IMR-90 (cell line): ENCODE results near the gene FRMD3. TPM values are rescaled to one million over a fixed set of nuclear protein-coding genes. Genes with fewer than 3 reads are reported as not detected.

Experiments
- ATAC-seq: fragments of 200-7000 bp; cut with Tn5 transposase; 2 replicates; pipeline ENCODE4 v1.9.1; 2020; ENCODE audit warnings: low read depth, mild to moderate bottlenecking, moderate library complexity
- BruUV-seq: library from RNA; stranded (reverse); fragments of 400-500 nt; replicated peaks from 2 replicates; lab custom pipeline; 2021; lab: Mats Ljungman, UMichigan
- CTCF ChIA-PET: fragments of 300-600 bp; formaldehyde crosslinking; extraction: SDS; loops from one replicate; lab custom pipeline; 2021; ENCODE audit warnings: antibody characterized with exemption; lab: Yijun Ruan, JAX
- POLR2A ChIA-PET: fragments of 300-600 bp; sonication (Branson Sonifier 250); formaldehyde crosslinking; loops from one replicate; lab custom pipeline; 2022; ENCODE audit warnings: antibody characterized with exemption; ENCODE audit not compliant: unreplicated experiment; lab: Charles Lee
- DNase-seq: peaks from one replicate; pipeline ENCODE4 v3.0.0; 2013
- H2AFZ ChIP-seq: replicated peaks from 2 replicates; pipeline ENCODE3; 2013; ENCODE audit warnings: low read length, mild to moderate bottlenecking; ENCODE audit not compliant: poor library complexity
- H2AK5ac ChIP-seq: 2 replicates; pipeline ENCODE4 v1.6.1; 2013; ENCODE audit warnings: low read depth, low read length, inconsistent platforms
- H2AK9ac ChIP-seq: replicated peaks from 2 replicates; pipeline ENCODE3; 2013; ENCODE audit warnings: mild to moderate bottlenecking, low read depth, low read length, moderate library complexity; ENCODE audit not compliant: poor library complexity
- H2BK120ac ChIP-seq: 2 replicates; pipeline ENCODE4 v1.6.1; 2013; ENCODE audit warnings: low read depth, low read length, inconsistent platforms
- H2BK15ac ChIP-seq: 3 replicates; pipeline ENCODE4 v1.6.1; 2013; ENCODE audit warnings: low read depth, low read length, inconsistent platforms
- H2BK20ac ChIP-seq: 2 replicates; pipeline ENCODE4 v1.6.1; 2013; ENCODE audit warnings: low read depth, mild to moderate bottlenecking, inconsistent platforms, low read length, moderate library complexity
- H2BK5ac ChIP-seq: 2 replicates; pipeline ENCODE4 v1.6.1; 2013; ENCODE audit warnings: mild to moderate bottlenecking, low read depth, low read length, inconsistent platforms; ENCODE audit not compliant: poor library complexity, severe bottlenecking
- H3K14ac ChIP-seq: replicated peaks from 2 replicates; pipeline ENCODE4 v1.6.1; 2013; ENCODE audit warnings: low read depth, low read length, inconsistent platforms
- H3K18ac ChIP-seq: 2 replicates; pipeline ENCODE4 v1.6.1; 2013; ENCODE audit warnings: low read depth, low read length, control low read depth
- H3K23ac ChIP-seq: 2 replicates; pipeline ENCODE4 v1.6.1; 2013; ENCODE audit warnings: low read depth, low read length, inconsistent platforms
- H3K27ac ChIP-seq: 2 replicates; pipeline ENCODE4 v1.5.1; 2013; ENCODE audit warnings: mild to moderate bottlenecking, control low read depth, low read length; ENCODE audit not compliant: insufficient read depth
- H3K27me3 ChIP-seq: 2 replicates; pipeline ENCODE4 v1.6.1; 2013; ENCODE audit warnings: low read length; ENCODE audit not compliant: control insufficient read depth, insufficient read depth
- H3K36me3 ChIP-seq: 2 replicates; pipeline ENCODE4 v1.6.1; 2013; ENCODE audit warnings: low read length, mixed read lengths; ENCODE audit not compliant: control insufficient read depth, insufficient read depth
- H3K4ac ChIP-seq: 2 replicates; pipeline ENCODE4 v1.6.1; 2013; ENCODE audit warnings: low read depth, low read length, inconsistent platforms
- H3K4me1 ChIP-seq: 2 replicates; pipeline ENCODE4 v1.6.1; 2013; ENCODE audit warnings: low read length, mixed read lengths; ENCODE audit not compliant: control insufficient read depth, insufficient read depth
- H3K4me2 ChIP-seq: 2 replicates; pipeline ENCODE4 v1.6.1; 2013; ENCODE audit warnings: low read depth, mild to moderate bottlenecking, control low read depth, low read length, moderate library complexity
- H3K4me3 ChIP-seq: 2 replicates; pipeline ENCODE4 v1.5.1; 2013; ENCODE audit warnings: low read depth, mild to moderate bottlenecking, control low read depth, low read length, moderate library complexity; ENCODE audit not compliant: insufficient read depth
- H3K56ac ChIP-seq: 2 replicates; pipeline ENCODE4 v1.6.1; 2013; ENCODE audit warnings: low read length, inconsistent platforms; ENCODE audit not compliant: insufficient read depth; ENCODE audit errors: extremely low read depth
- H3K79me1 ChIP-seq, 2 experiments: 2 replicates each; pipeline ENCODE4 v1.6.1; 2013; ENCODE audit warnings: low read length in 2 of 2, inconsistent platforms in 1 of 2, low read depth in 1 of 2
- H3K9ac ChIP-seq: 2 replicates; pipeline ENCODE4 v1.6.1; 2013; ENCODE audit warnings: low read depth, low read length, control low read depth
- H3K9me1 ChIP-seq: 2 replicates; pipeline ENCODE4 v1.6.1; 2013; ENCODE audit warnings: low read length, inconsistent platforms; ENCODE audit not compliant: insufficient read depth
- H3K9me3 ChIP-seq: 2 replicates; pipeline ENCODE4 v1.6.1; 2013; ENCODE audit warnings: low read length; ENCODE audit not compliant: control insufficient read depth, insufficient read depth
- H4K20me1 ChIP-seq: 2 replicates; pipeline ENCODE4 v1.6.1; 2013; ENCODE audit warnings: low read length, inconsistent platforms; ENCODE audit not compliant: insufficient read depth
- H4K5ac ChIP-seq: 2 replicates; pipeline ENCODE4 v1.6.1; 2013; ENCODE audit warnings: mild to moderate bottlenecking, low read depth, low read length, control low read depth
- H4K8ac ChIP-seq, 2 experiments: 2 replicates each; pipeline ENCODE4 v1.6.1; 2013; ENCODE audit warnings: low read depth in 2 of 2, low read length in 2 of 2, control low read depth in 1 of 2, inconsistent platforms in 1 of 2
- H4K91ac ChIP-seq: 2 replicates; pipeline ENCODE4 v1.6.1; 2013; ENCODE audit warnings: low read depth, low read length, inconsistent platforms; ENCODE audit not compliant: insufficient read depth
- BHLHE40 ChIP-seq: fragments of 150-350 bp; IDR thresholded peaks from 2 replicates; pipeline ENCODE4 v1.6.1; 2016; ENCODE audit warnings: mild to moderate bottlenecking, low read depth, low read length
- CHD1 ChIP-seq: IDR thresholded peaks from 2 replicates; pipeline ENCODE4 v1.6.1; 2012; ENCODE audit warnings: low read depth, low read length, improper control_type of control experiment
- ELK1 ChIP-seq: fragments of 150-350 bp; IDR thresholded peaks from 2 replicates; pipeline ENCODE4 v1.6.1; 2016; ENCODE audit warnings: low read depth, mild to moderate bottlenecking, low read length, moderate library complexity, borderline replicate concordance
- FOS ChIP-seq: fragments of 150-350 bp; IDR thresholded peaks from 2 replicates; pipeline ENCODE4 v1.6.1; 2016; ENCODE audit warnings: low read depth, low read length
- RAD21 ChIP-seq: IDR thresholded peaks from 2 replicates; pipeline ENCODE4 v1.6.1; 2012; ENCODE audit warnings: low read length, improper control_type of control experiment
- RCOR1 ChIP-seq: IDR thresholded peaks from 2 replicates; pipeline ENCODE4 v1.6.1; 2012; ENCODE audit warnings: mild to moderate bottlenecking, low read length, improper control_type of control experiment; ENCODE audit not compliant: insufficient replicate concordance
- WGBS, 2 experiments: methylation state at CpG; one replicate each; pipeline versions ENCODE4 v1.1.5 to v1.1.7; 2013; ENCODE audit warnings: missing lambda C conversion rate in 2 of 2; ENCODE audit not compliant: insufficient read length in 1 of 2; ENCODE audit errors: extremely low coverage in 2 of 2; 5-methylcytosine and 5-hydroxymethylcytosine counted together
- dilution Hi-C: fragments of 300-500 bp; cut with HindIII; formaldehyde crosslinking; loops from one replicate; pipeline ENCODE4 v1.14.3; 2018; ENCODE audit warnings: low sequenced_read_pairs; ENCODE audit not compliant: unreplicated experiment
- in situ Hi-C: fragments of 300-500 bp; cut with MboI; formaldehyde crosslinking; loops from 3 replicates; pipeline ENCODE4 v1.14.3; 2019; ENCODE audit warnings: low sequenced_read_pairs, inconsistent platforms, mixed read lengths
- intact Hi-C: fragments of 100-400 bp; cut with micrococcal nuclease; formaldehyde crosslinking; loops from 2 replicates; pipeline ENCODE4 v1.10.0; 2022
- polyA plus RNA-seq, 3 experiments: library from polyadenylated mRNA; depleted of rRNA; stranded (reverse); fragments of >200 nt; gene quantifications; 2 replicates each; pipeline ENCODE4 v1.2.3, GENCODE V29; 2012; ENCODE audit warnings: low replicate concordance in 1 of 3
- total RNA-seq: library from RNA; depleted of rRNA; stranded (reverse); fragments of >200 nt; gene quantifications from 2 replicates; pipeline ENCODE4 v1.2.3, GENCODE V29; 2012
- TF ChIP-seq, protein P1 (sequence below): fragments of 150-350 bp; IDR thresholded peaks from 2 replicates; pipeline ENCODE4 v1.6.1; 2017; ENCODE audit warnings: mild to moderate bottlenecking, antibody characterized with exemption, low read length, low read depth

FRMD3 gene
- total and polyA plus RNA-seq, 2 of the 4 experiments (the other 2 are of a cell fraction), result 0.02 to 0.18 TPM

- Histone ChIP-seq H3K4me3 (no peak overlapping the region), H3K18ac (no peak overlapping the region), H3K4me2 (no peak overlapping the region), H2BK5ac (no peak overlapping the region), H3K23ac (no peak overlapping the region), H3K27me3 (no peaks in the 10 kb centered on the region), H3K27ac (no peak overlapping the region), H3K4ac (no peak overlapping the region), H2BK15ac (no peak overlapping the region), H3K9me3 (no peaks in the 10 kb centered on the region), H2BK120ac (no peak overlapping the region), H3K36me3 (no peaks in the 10 kb centered on the region), H2BK20ac (no peak overlapping the region), H3K4me1 (no peaks in the 10 kb centered on the region), H3K14ac (no peak overlapping the region), H2AFZ (no peak overlapping the region), H3K9ac (no peak overlapping the region), H4K8ac (no peak overlapping the region), H4K5ac (no peak overlapping the region), H2AK5ac (no peak overlapping the region), H4K91ac (no peak overlapping the region), H3K56ac (no peak overlapping the region), H3K79me1 (no peaks in the 10 kb centered on the region), H2AK9ac (no peak overlapping the region), H3K9me1 (no peaks in the 10 kb centered on the region), H4K20me1 (no peaks in the 10 kb centered on the region)
- ATAC-seq, result no peak
- TF ChIP-seq RCOR1, result no peak
- no peak for TF ChIP-seq ELK1
- TF ChIP-seq, protein P1, sequence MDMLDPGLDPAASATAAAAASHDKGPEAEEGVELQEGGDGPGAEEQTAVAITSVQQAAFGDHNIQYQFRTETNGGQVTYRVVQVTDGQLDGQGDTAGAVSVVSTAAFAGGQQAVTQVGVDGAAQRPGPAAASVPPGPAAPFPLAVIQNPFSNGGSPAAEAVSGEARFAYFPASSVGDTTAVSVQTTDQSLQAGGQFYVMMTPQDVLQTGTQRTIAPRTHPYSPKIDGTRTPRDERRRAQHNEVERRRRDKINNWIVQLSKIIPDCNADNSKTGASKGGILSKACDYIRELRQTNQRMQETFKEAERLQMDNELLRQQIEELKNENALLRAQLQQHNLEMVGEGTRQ, result no peak
- TF ChIP-seq FOS, result no peak
- no peak for TF ChIP-seq BHLHE40
- TF ChIP-seq CHD1, result no peak
- TF ChIP-seq RAD21, result no peak
- CTCF ChIA-PET, result no interaction called here
- intact Hi-C loops, result no loop called here
- WGBS, 2 experiments, result 20% methylated on average over 2 of the region's 3 CpGs; no CpG with 5 or more reads in 1 of the 2 experiments
- BruUV-seq, result no TSS peak
- dilution Hi-C loops, result no loop called here
- DNase-seq, result no peak
- in situ Hi-C loops, result no loop called here
- POLR2A ChIA-PET, result no interaction called here
These were observed 268.1 kb downstream of the FRMD3 start for GRCh38 chr9:83270116-83270515.
